WTC11 (cell line): ENCODE data around the gene KCNAB3. TPM values are rescaled to one million over a fixed set of nuclear protein-coding genes. Genes with fewer than 3 reads are reported as not detected.

Source experiments
- ATAC-seq: fragments of 200-7000 bp; cut with Tn5 transposase; 2 replicates; pipeline ENCODE4 v1.10.0; 2021; ENCODE audit warnings: mild to moderate bottlenecking, moderate library complexity
- CTCF ChIA-PET: fragments of 300-600 bp; sonication (Branson Sonifier 250); formaldehyde crosslinking; loops from one replicate; lab custom pipeline; 2021; ENCODE audit warnings: antibody characterized with exemption; lab: Charles Lee
- POLR2A ChIA-PET: fragments of 350-600 bp; sonication (Branson Sonifier 250); formaldehyde crosslinking; loops from one replicate; lab custom pipeline; 2021; ENCODE audit warnings: antibody characterized with exemption; lab: Charles Lee
- DNase-seq: peaks from one replicate; pipeline ENCODE4 v3.0.0; 2021; ENCODE audit warnings: low spot score
- H3K27ac Mint-ChIP-seq: 2 replicates; pipeline ENCODE4 v1.8.0; 2021; ENCODE audit warnings: mixed read lengths
- H3K27me3 Mint-ChIP-seq: 2 replicates; pipeline ENCODE4 v1.8.0; 2021; ENCODE audit warnings: low read depth, mild to moderate bottlenecking, moderate library complexity, mixed read lengths
- H3K36me3 Mint-ChIP-seq: 2 replicates; pipeline ENCODE4 v1.8.0; 2021; ENCODE audit warnings: mixed read lengths
- H3K4me1 Mint-ChIP-seq: 2 replicates; pipeline ENCODE4 v1.8.0; 2022; ENCODE audit warnings: mixed read lengths
- H3K4me3 Mint-ChIP-seq: 2 replicates; pipeline ENCODE4 v1.8.0; 2021; ENCODE audit warnings: mild to moderate bottlenecking, moderate library complexity, mixed read lengths
- H3K9me3 Mint-ChIP-seq: 2 replicates; pipeline ENCODE4 v1.8.0; 2021; ENCODE audit warnings: mixed read lengths
- ESRRA ChIP-seq: sonication (generic); formaldehyde crosslinking; IDR thresholded peaks from 2 replicates; pipeline ENCODE4 v1.8.1; 2022; ENCODE audit warnings: mild to moderate bottlenecking, missing genetic modification reagents, borderline replicate concordance
- MXD4 ChIP-seq: fragments of 250-450 bp; sonication (Bioruptor Pico); IDR thresholded peaks from 2 replicates; pipeline ENCODE4 v1.8.0; 2021; ENCODE audit warnings: mild to moderate bottlenecking, moderate library complexity, borderline replicate concordance
- MYBL2 ChIP-seq: sonication (generic); formaldehyde crosslinking; IDR thresholded peaks from 2 replicates; pipeline ENCODE4 v1.8.1; 2023; ENCODE audit warnings: mild to moderate bottlenecking, moderate library complexity, missing genetic modification reagents
- NFYB ChIP-seq: sonication (generic); formaldehyde crosslinking; conservative IDR thresholded peaks from 2 replicates; pipeline ENCODE4 v1.8.0; 2022; ENCODE audit warnings: low read depth, missing genetic modification reagents
- NR3C1 ChIP-seq: sonication (generic); formaldehyde crosslinking; conservative IDR thresholded peaks from 2 replicates; pipeline ENCODE4 v1.8.1; 2023; ENCODE audit warnings: low read depth, mild to moderate bottlenecking, missing genetic modification reagents
- OVOL2 ChIP-seq: fragments of 250-450 bp; sonication (Bioruptor Pico); IDR thresholded peaks from 2 replicates; pipeline ENCODE4 v1.9.0; 2021; ENCODE audit warnings: mild to moderate bottlenecking, borderline replicate concordance
- PRRX2 ChIP-seq: fragments of 250-450 bp; sonication (Bioruptor Pico); IDR thresholded peaks from 2 replicates; pipeline ENCODE4 v1.8.0; 2021; ENCODE audit warnings: mild to moderate bottlenecking
- RORB ChIP-seq: fragments of 250-450 bp; sonication (Bioruptor Pico); IDR thresholded peaks from 2 replicates; pipeline ENCODE4 v1.9.0; 2021; ENCODE audit warnings: mild to moderate bottlenecking
- SOX15 ChIP-seq: fragments of 250-450 bp; sonication (Bioruptor Pico); IDR thresholded peaks from 2 replicates; pipeline ENCODE4 v1.9.0; 2021; ENCODE audit warnings: mild to moderate bottlenecking
- TP53 ChIP-seq: sonication (generic); formaldehyde crosslinking; IDR thresholded peaks from 2 replicates; pipeline ENCODE4 v1.8.1; 2023; ENCODE audit warnings: mild to moderate bottlenecking, missing genetic modification reagents
- ZNF396 ChIP-seq: fragments of 250-450 bp; sonication (Bioruptor Pico); IDR thresholded peaks from 2 replicates; pipeline ENCODE4 v1.8.0; 2021; ENCODE audit warnings: mild to moderate bottlenecking, moderate library complexity, borderline replicate concordance
- total RNA-seq: library from RNA; stranded (reverse); gene quantifications from 3 replicates; pipeline ENCODE4 v1.2.3, GENCODE V29; 2021
- TF ChIP-seq, protein P1 (sequence below): sonication (generic); formaldehyde crosslinking; conservative IDR thresholded peaks from 2 replicates; pipeline ENCODE4 v1.8.1; 2023; ENCODE audit warnings: mild to moderate bottlenecking, low read depth, missing genetic modification reagents, moderate library complexity
- TF ChIP-seq, protein P2 (sequence below): sonication (generic); formaldehyde crosslinking; IDR thresholded peaks from 2 replicates; pipeline ENCODE4 v1.8.1; 2022; ENCODE audit warnings: missing genetic modification reagents, borderline replicate concordance

KCNAB3 gene
- total RNA-seq, 1 experiment from 2014 or later, result 3.2 TPM

DNA sequence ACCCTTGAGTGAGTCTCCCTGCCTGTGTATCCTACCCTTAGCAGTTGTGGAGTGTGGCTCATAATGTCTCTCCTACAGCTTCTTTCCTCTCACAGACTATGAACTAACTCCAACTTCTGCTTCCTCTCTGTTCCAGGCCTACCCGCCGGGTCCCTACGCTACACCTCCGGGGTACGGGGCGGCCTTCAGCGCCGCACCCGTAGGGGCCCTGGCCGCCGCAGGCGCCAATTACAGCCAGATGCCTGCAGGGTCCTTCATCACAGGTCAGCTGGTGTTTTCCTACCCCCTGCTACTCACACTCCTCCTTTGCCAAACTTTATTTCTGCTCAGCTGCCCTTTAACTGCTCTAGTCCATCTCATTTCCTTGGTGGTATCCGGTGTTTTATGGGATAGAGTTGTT lies 18.9 kb downstream of the KCNAB3 start:
- H3K36me3 Mint-ChIP-seq, result no peaks in the 10 kb centered on the region
- DNase-seq, result no peak
- ChIA-PET CTCF (interaction anchor here (0.6 to 4.4 kb wide), 3 partner anchors 79 to 131 kb away, joined by 3 to 50 read pairs (median 30); partner anchors contain the start of gene ALOX15B), POLR2A (no interaction called here)
- peaks cover 25% of the 10 kb centered on the region for H3K27me3 Mint-ChIP-seq
- H3K27ac Mint-ChIP-seq, result no peak overlapping the region
- H3K4me1 Mint-ChIP-seq, result peaks cover 8% of the 10 kb centered on the region
- H3K4me3 Mint-ChIP-seq, result no peak overlapping the region
- H3K9me3 Mint-ChIP-seq, result no peaks in the 10 kb centered on the region
- ATAC-seq, result no peak
- TF ChIP-seq NR3C1, result no peak
- TF ChIP-seq PRRX2, result no peak
- TF ChIP-seq SOX15 (CRISPR knock-in tag), result no peak
- no peak for TF ChIP-seq OVOL2 (CRISPR knock-in tag)
- TF ChIP-seq, all 79 proteins: peak for 0

DNA sequence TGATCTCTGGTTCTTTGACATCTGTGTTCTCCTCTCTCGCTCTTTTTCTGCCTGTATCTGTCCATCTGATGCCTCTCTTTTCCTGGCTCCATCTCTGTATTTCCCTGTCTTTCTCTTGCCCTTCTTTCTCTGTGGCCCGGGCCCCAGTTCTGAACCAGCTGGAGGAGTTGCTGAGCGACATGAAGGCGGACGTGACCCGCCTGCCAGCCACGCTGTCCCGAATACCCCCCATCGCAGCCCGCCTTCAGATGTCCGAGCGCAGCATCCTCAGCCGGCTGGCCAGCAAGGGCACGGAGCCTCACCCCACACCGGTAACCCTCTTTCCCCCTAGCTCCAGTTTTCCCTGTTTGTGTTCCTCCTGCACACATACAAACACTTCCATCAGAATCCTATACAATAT lies 19.4 kb downstream of the KCNAB3 start:
- POLR2A ChIA-PET, result no interaction called here
- Mint-ChIP-seq H3K27ac (no peak overlapping the region), H3K4me1 (peaks cover 6% of the 10 kb centered on the region), H3K4me3 (no peak overlapping the region), H3K9me3 (no peaks in the 10 kb centered on the region), H3K36me3 (no peaks in the 10 kb centered on the region), H3K27me3 (peaks cover 21% of the 10 kb centered on the region)
- TF ChIP-seq ESRRA (CRISPR knock-in tag) (no peak), TP53 (no peak), NFYB (CRISPR knock-in tag) (no peak), MYBL2 (CRISPR knock-in tag) (no peak), RORB (CRISPR knock-in tag) (no peak)
- TF ChIP-seq, protein P1, sequence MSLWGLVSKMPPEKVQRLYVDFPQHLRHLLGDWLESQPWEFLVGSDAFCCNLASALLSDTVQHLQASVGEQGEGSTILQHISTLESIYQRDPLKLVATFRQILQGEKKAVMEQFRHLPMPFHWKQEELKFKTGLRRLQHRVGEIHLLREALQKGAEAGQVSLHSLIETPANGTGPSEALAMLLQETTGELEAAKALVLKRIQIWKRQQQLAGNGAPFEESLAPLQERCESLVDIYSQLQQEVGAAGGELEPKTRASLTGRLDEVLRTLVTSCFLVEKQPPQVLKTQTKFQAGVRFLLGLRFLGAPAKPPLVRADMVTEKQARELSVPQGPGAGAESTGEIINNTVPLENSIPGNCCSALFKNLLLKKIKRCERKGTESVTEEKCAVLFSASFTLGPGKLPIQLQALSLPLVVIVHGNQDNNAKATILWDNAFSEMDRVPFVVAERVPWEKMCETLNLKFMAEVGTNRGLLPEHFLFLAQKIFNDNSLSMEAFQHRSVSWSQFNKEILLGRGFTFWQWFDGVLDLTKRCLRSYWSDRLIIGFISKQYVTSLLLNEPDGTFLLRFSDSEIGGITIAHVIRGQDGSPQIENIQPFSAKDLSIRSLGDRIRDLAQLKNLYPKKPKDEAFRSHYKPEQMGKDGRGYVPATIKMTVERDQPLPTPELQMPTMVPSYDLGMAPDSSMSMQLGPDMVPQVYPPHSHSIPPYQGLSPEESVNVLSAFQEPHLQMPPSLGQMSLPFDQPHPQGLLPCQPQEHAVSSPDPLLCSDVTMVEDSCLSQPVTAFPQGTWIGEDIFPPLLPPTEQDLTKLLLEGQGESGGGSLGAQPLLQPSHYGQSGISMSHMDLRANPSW (CRISPR knock-in tag), result no peak
- DNase-seq, result no peak
- ATAC-seq, result no peak
- CTCF ChIA-PET, result interaction anchor here (0.6 to 4.4 kb wide), 2 partner anchors 79 to 129 kb away, joined by 3 to 50 read pairs; partner anchors contain the start of gene ALOX15B

DNA sequence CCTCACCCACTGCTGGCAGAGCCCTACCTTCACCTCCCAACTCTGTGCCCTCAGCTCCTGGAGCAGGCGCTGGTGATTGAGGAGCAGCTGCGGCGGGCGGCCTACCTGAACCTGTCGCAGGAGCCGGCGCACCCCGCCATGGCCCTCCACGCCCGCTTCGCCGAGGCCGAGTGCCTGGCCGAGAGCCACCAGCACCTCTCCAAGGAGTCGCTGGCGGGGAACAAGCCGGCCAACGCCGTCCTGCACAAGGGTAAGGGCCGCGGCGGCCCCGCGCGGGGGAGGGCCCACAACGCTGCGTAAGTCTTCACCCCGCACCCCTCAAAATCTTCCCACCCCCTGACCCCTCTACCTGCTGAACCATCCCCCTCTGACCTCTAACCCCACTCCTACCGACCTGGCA lies 20.6 kb downstream of the KCNAB3 start:
- TF ChIP-seq, protein P1 (CRISPR knock-in tag), result no peak
- no peak for TF ChIP-seq OVOL2 (CRISPR knock-in tag)
- TF ChIP-seq ZNF396, result no peak
- TF ChIP-seq, protein P2, sequence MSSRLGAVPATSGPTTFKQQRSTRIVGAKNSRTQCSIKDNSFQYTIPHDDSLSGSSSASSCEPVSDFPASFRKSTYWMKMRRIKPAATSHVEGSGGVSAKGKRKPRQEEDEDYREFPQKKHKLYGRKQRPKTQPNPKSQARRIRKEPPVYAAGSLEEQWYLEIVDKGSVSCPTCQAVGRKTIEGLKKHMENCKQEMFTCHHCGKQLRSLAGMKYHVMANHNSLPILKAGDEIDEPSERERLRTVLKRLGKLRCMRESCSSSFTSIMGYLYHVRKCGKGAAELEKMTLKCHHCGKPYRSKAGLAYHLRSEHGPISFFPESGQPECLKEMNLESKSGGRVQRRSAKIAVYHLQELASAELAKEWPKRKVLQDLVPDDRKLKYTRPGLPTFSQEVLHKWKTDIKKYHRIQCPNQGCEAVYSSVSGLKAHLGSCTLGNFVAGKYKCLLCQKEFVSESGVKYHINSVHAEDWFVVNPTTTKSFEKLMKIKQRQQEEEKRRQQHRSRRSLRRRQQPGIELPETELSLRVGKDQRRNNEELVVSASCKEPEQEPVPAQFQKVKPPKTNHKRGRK (CRISPR knock-in tag), result no peak
- TF ChIP-seq MXD4 (CRISPR knock-in tag), result no peak
- TF ChIP-seq, all 79 proteins: peak for 0
- H3K4me1 Mint-ChIP-seq, result no peaks in the 10 kb centered on the region
- H3K36me3 Mint-ChIP-seq, result peaks cover 2% of the 10 kb centered on the region; the same call in 1 of the 2 replicates
- H3K27ac Mint-ChIP-seq, result no peak overlapping the region
- DNase-seq, result no peak
- no peak for ATAC-seq
- H3K9me3 Mint-ChIP-seq, result no peaks in the 10 kb centered on the region
- no peak overlapping the region for H3K4me3 Mint-ChIP-seq
- ChIA-PET POLR2A (no interaction called here), CTCF (no interaction called here)
- peaks cover 9% of the 10 kb centered on the region for H3K27me3 Mint-ChIP-seq
